HepG2 (cell line): Measurements from ENCODE around the gene STMN3. TPM values are rescaled to one million over a fixed set of nuclear protein-coding genes. Genes with fewer than 3 reads are reported as not detected.

Experiments used
- ATF7 ChIP-seq, 2 experiments: fragments of 450-650 bp in 1 of 2; sonication (generic) in 1 of 2; formaldehyde crosslinking in 1 of 2; IDR thresholded peaks; 2 replicates each; pipeline versions ENCODE4 v1.4.0 to v1.6.1; 2016 to 2020; ENCODE audit warnings: antibody characterized with exemption in 1 of 2, mild to moderate bottlenecking in 1 of 2, missing genetic modification reagents in 1 of 2
- EEA1 ChIP-seq: sonication (generic); formaldehyde crosslinking; IDR thresholded peaks from 2 replicates; pipeline ENCODE4 v1.5.1; 2020; ENCODE audit warnings: mild to moderate bottlenecking, missing genetic modification reagents, borderline replicate concordance
- HES4 ChIP-seq: sonication (generic); formaldehyde crosslinking; IDR thresholded peaks from 2 replicates; pipeline ENCODE4 v1.9.0; 2021; ENCODE audit warnings: mild to moderate bottlenecking, missing genetic modification reagents, borderline replicate concordance
- IKZF1 ChIP-seq: fragments of 450-650 bp; IDR thresholded peaks from 2 replicates; pipeline ENCODE4 v1.7.1; 2016
- NCOR1 ChIP-seq: fragments of 200-600 bp; sonication (generic); IDR thresholded peaks from 2 replicates; pipeline ENCODE4 v1.7.0; 2017; ENCODE audit warnings: antibody characterized with exemption, low read length, borderline replicate concordance
- PLRG1 ChIP-seq: fragments of 450-650 bp; conservative IDR thresholded peaks from 2 replicates; pipeline ENCODE4 v1.6.1; 2016
- RBAK ChIP-seq: sonication (generic); formaldehyde crosslinking; IDR thresholded peaks from 2 replicates; pipeline ENCODE4 v1.5.1; 2020; ENCODE audit warnings: mild to moderate bottlenecking, missing genetic modification reagents
- SAFB2 ChIP-seq: sonication (generic); formaldehyde crosslinking; IDR thresholded peaks from 2 replicates; pipeline ENCODE4 v1.5.1; 2020; ENCODE audit warnings: missing genetic modification reagents, low read depth, mild to moderate bottlenecking, borderline replicate concordance
- SOX13 ChIP-seq, 3 experiments: fragments of 450-650 bp in 1 of 3; sonication (generic) in 1 of 3; formaldehyde crosslinking in 1 of 3; IDR thresholded peaks in 2 of 3; conservative IDR thresholded peaks in 1 of 3; 2 replicates each; pipeline versions ENCODE4 v1.5.0 to v1.6.1; 2016 to 2020; ENCODE audit warnings: antibody characterized with exemption in 1 of 3, mild to moderate bottlenecking in 1 of 3, missing compliant biosample characterization in 1 of 3, missing genetic modification reagents in 1 of 3, moderate library complexity in 1 of 3
- TARDBP ChIP-seq: sonication (generic); formaldehyde crosslinking; IDR thresholded peaks from 2 replicates; pipeline ENCODE4 v1.8.0; 2022; ENCODE audit warnings: mild to moderate bottlenecking, missing genetic modification reagents
- TEF ChIP-seq: sonication (generic); formaldehyde crosslinking; IDR thresholded peaks from 2 replicates; pipeline ENCODE4 v1.5.0; 2020; ENCODE audit warnings: missing genetic modification reagents
- TOPORS ChIP-seq: sonication (generic); formaldehyde crosslinking; IDR thresholded peaks from 2 replicates; pipeline ENCODE4 v1.8.0; 2023; ENCODE audit warnings: mild to moderate bottlenecking, missing genetic modification reagents
- ZGPAT ChIP-seq: IDR thresholded peaks from 2 replicates; pipeline ENCODE4 v1.6.1; 2016; ENCODE audit warnings: mild to moderate bottlenecking
- ZNF253 ChIP-seq: sonication (generic); formaldehyde crosslinking; IDR thresholded peaks from 2 replicates; pipeline ENCODE4 v1.8.0; 2022; ENCODE audit warnings: mild to moderate bottlenecking, missing genetic modification reagents, borderline replicate concordance
- ZNF326 ChIP-seq: sonication (generic); formaldehyde crosslinking; IDR thresholded peaks from 2 replicates; pipeline ENCODE4 v1.4.0; 2020; ENCODE audit warnings: missing genetic modification reagents, borderline replicate concordance
- ZNF331 ChIP-seq: sonication (generic); formaldehyde crosslinking; IDR thresholded peaks from 2 replicates; pipeline ENCODE4 v1.4.0; 2020; ENCODE audit warnings: missing genetic modification reagents
- ZNF350 ChIP-seq: sonication (generic); formaldehyde crosslinking; IDR thresholded peaks from 2 replicates; pipeline ENCODE4 v1.4.0; 2020; ENCODE audit warnings: mild to moderate bottlenecking, low read depth, missing genetic modification reagents, borderline replicate concordance
- ZNF510 ChIP-seq: sonication (generic); formaldehyde crosslinking; IDR thresholded peaks from 2 replicates; pipeline ENCODE4 v1.4.0; 2020; ENCODE audit warnings: low read depth, mild to moderate bottlenecking, missing genetic modification reagents
- ZNF574 ChIP-seq: sonication (generic); formaldehyde crosslinking; IDR thresholded peaks from 2 replicates; pipeline ENCODE4 v1.4.0; 2020; ENCODE audit warnings: missing genetic modification reagents
- ZNF577 ChIP-seq: sonication (generic); formaldehyde crosslinking; IDR thresholded peaks from 2 replicates; pipeline ENCODE4 v1.4.0; 2020; ENCODE audit warnings: mild to moderate bottlenecking, low read depth, missing genetic modification reagents, borderline replicate concordance
- ZNF672 ChIP-seq: sonication (generic); formaldehyde crosslinking; IDR thresholded peaks from 2 replicates; pipeline ENCODE4 v1.8.1; 2022; ENCODE audit warnings: missing genetic modification reagents
- ZNF773 ChIP-seq: sonication (generic); formaldehyde crosslinking; IDR thresholded peaks from 2 replicates; pipeline ENCODE4 v1.4.0; 2020; ENCODE audit warnings: missing genetic modification reagents, borderline replicate concordance
- ZNF883 ChIP-seq: sonication (generic); formaldehyde crosslinking; IDR thresholded peaks from 2 replicates; pipeline ENCODE4 v1.5.1; 2020; ENCODE audit warnings: mild to moderate bottlenecking, missing genetic modification reagents; ENCODE audit errors: not compliant biosample characterization
- polyA plus RNA-seq, 8 experiments: library from polyadenylated mRNA; depleted of rRNA in 3 of 8; stranded (reverse) in 7 of 8; unstranded in 1 of 8; fragments of >200 nt; fragmentation: Illumina TruSeq in 4 of 8; extraction: Trizol in 4 of 8; gene quantifications; 2 replicates each; pipeline versions ENCODE4 v1.2.1 to v1.2.3, GENCODE V29; 2011 to 2016; ENCODE audit warnings: low read depth in 4 of 8, missing spikeins in 1 of 8, mixed read lengths in 1 of 8; ENCODE audit not compliant: insufficient read depth in 1 of 8
- total RNA-seq, 5 experiments: library from RNA; depleted of rRNA; stranded (reverse); fragments of >200 nt; fragmentation: Illumina TruSeq; extraction: Trizol; gene quantifications; 2 replicates each; pipeline ENCODE4 v1.2.3, GENCODE V29; 2016; ENCODE audit warnings: low read depth in 1 of 5

The STMN3 gene
- total and polyA plus RNA-seq, 2 of the 13 experiments (the other 11 are each of a cell fraction or from before 2014, with no cell fraction given) = 21.0 to 48.3 TPM

GRCh38 chr20:63653041-63653973 lies at the start of gene STMN3 (continued):
- TF ChIP-seq ZNF574 (peak; percentile 90), ZNF350 (CRISPR knock-in tag) (peak; percentile 75), EEA1 (CRISPR knock-in tag) (peak; percentile 98; the same call in 1 of the 2 replicates), SAFB2 (CRISPR knock-in tag) (no peak; the same call in 1 of the 2 replicates), TOPORS (CRISPR knock-in tag) (0 out of 2 replicates have a peak, but pooled peaks have one; percentile 90), ATF7 (IDR thresholded peaks at IDR 0.05) (no peak), ATF7 (CRISPR knock-in tag; IDR thresholded peaks at IDR 0.05) (peak; percentile 83), ZNF577 (CRISPR knock-in tag) (peak; percentile 90; the same call in 1 of the 2 replicates), ZNF883 (CRISPR knock-in tag) (peak; percentile 86), RBAK (CRISPR knock-in tag) (peak; percentile 77), TARDBP (peak; percentile 57; the same call in 1 of the 2 replicates), ZNF510 (peak; percentile 92), NCOR1 (no peak), ZNF773 (CRISPR knock-in tag) (peak; percentile 99), ZNF326 (peak; percentile 89), SOX13 (IDR thresholded peaks at IDR 0.05) (no peak), SOX13 (CRISPR knock-in tag; conservative IDR thresholded peaks at IDR 0.05 in 1 of 2, IDR thresholded peaks at IDR 0.05 in 1 of 2) (peak in 1 of 2 experiments; percentile 80; a peak in 2 of 4 replicates), IKZF1 (no peak), ZNF253 (peak; percentile 96), ZGPAT (CRISPR knock-in tag) (peak; percentile 92), TEF (peak; percentile 96), ZNF331 (CRISPR knock-in tag) (peak; percentile 99), ZNF672 (CRISPR knock-in tag) (peak; percentile 92; the same call in 1 of the 2 replicates), HES4 (CRISPR knock-in tag) (peak; percentile 99), PLRG1 (no peak)
